ENCODE measurements around the gene AGRN.
A peak's percentile ranks its signal among the peaks of the same experiment; 100 is the strongest.

AGRN gene

DNA sequence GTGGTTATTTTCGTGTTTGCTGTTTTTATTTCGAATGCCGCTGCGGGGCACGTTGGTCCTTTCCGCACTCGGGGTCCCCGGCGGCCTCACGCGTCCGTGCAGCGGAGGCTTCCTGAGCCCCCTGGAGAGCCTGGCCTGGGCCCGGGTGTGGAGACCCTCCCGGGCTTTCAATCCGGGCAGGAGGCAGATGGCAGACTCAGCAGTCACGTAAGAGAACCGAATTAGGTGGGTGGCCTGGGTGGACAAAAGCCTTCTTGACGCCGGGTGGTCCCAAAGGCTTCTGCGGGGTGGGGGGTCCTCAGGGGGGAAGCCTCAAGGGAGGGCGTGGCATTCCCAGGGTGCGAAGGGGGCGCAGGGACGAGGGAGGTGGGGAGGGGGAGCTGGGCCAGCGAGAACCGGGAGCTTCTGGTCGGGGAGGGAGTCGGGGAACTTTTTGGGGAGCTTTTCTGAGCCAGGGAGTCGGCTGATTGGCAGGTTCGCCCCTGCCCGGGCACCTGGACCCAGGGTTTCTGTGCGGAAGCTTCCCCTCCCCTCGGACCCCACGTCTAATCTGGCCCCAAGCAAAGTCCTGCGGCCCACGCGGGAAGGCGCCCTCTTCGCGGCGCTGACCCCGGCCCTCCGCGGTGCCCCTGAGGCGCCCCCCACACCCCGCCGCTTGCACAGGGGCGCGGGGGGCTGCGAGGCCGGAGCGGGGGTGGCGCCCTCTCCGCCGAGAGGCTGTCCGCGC is 18.7 kb upstream of the AGRN start:
- TF ChIP-seq, protein P1, sequence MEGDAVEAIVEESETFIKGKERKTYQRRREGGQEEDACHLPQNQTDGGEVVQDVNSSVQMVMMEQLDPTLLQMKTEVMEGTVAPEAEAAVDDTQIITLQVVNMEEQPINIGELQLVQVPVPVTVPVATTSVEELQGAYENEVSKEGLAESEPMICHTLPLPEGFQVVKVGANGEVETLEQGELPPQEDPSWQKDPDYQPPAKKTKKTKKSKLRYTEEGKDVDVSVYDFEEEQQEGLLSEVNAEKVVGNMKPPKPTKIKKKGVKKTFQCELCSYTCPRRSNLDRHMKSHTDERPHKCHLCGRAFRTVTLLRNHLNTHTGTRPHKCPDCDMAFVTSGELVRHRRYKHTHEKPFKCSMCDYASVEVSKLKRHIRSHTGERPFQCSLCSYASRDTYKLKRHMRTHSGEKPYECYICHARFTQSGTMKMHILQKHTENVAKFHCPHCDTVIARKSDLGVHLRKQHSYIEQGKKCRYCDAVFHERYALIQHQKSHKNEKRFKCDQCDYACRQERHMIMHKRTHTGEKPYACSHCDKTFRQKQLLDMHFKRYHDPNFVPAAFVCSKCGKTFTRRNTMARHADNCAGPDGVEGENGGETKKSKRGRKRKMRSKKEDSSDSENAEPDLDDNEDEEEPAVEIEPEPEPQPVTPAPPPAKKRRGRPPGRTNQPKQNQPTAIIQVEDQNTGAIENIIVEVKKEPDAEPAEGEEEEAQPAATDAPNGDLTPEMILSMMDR (IDR thresholded peaks at IDR 0.05; ENCODE audit: borderline replicate concordance, control extremely low read depth, extremely low read depth, insufficient read depth, missing control alignments) = no peak
- in situ Hi-C loops (cut with MboI; ENCODE audit: low sequenced_read_pairs, unreplicated experiment) = no loop called here
- DNase-seq (ENCODE audit: low spot score) = peak; percentile 40

DNA sequence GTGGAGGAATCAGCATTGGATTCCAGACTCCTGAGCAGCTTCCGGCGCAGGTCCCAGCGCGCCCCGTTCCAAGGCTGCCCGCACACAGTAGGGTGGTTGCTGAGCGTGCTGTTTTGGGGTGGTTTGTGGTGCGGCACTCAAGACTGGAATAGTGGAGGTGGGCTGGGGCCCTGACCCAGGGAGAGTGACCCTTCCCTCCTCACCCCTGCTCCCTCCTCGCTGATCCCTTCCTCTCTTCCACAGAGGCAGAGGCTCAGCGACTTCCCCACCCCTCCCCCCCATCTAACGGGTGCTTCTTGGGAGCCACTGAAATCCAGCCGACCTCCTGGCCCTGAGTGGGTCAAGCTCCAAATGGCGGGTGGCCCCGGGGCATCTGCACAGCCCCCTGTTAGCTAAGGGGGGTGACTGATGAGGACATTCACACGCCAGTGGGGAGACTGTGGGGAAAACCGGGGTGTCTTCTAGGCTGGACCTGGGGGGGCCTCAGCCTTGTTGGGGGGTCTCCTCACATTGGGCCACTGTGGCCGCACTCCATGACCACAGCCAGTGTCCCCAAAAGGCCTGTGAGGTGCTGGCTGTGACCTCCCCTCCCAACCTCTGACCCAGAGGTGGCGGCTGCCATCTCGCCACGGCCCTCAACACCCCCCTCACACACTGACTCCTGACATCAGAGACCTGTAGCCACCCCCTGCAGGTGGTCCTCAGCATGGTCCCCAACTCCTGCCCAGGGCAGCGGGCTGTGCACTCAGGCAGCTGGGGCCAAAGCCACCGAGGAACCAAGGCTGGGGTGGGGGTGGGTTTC is 16.1 kb upstream of the AGRN start:
- TF ChIP-seq, protein P1 (IDR thresholded peaks at IDR 0.05; ENCODE audit: borderline replicate concordance, control extremely low read depth, extremely low read depth, insufficient read depth, missing control alignments) = no peak
- DNase-seq (ENCODE audit: low spot score) = no peak
- in situ Hi-C loops (cut with MboI; ENCODE audit: low sequenced_read_pairs, unreplicated experiment) = no loop called here

DNA sequence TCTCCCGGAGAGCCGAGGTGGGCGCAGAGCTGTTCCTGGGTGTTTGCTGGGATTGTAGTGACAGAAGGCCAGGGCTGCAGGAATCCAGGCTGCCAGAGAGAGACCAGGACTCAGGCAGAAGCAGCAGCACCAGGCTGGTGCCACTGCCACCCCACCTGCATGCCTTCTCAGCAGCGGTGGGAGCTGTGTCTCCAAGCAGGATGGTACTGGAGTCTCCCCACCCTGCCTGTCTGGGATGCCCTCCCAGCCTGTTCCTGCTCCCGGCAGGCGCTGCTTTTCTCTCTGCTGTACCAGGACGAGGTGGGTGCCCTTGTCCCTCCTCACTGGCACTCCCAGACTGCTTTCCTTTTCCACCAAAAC is 15.5 kb upstream of the AGRN start:
- TF ChIP-seq, protein P1 (IDR thresholded peaks at IDR 0.05; ENCODE audit: borderline replicate concordance, control extremely low read depth, extremely low read depth, insufficient read depth, missing control alignments) = no peak

DNA sequence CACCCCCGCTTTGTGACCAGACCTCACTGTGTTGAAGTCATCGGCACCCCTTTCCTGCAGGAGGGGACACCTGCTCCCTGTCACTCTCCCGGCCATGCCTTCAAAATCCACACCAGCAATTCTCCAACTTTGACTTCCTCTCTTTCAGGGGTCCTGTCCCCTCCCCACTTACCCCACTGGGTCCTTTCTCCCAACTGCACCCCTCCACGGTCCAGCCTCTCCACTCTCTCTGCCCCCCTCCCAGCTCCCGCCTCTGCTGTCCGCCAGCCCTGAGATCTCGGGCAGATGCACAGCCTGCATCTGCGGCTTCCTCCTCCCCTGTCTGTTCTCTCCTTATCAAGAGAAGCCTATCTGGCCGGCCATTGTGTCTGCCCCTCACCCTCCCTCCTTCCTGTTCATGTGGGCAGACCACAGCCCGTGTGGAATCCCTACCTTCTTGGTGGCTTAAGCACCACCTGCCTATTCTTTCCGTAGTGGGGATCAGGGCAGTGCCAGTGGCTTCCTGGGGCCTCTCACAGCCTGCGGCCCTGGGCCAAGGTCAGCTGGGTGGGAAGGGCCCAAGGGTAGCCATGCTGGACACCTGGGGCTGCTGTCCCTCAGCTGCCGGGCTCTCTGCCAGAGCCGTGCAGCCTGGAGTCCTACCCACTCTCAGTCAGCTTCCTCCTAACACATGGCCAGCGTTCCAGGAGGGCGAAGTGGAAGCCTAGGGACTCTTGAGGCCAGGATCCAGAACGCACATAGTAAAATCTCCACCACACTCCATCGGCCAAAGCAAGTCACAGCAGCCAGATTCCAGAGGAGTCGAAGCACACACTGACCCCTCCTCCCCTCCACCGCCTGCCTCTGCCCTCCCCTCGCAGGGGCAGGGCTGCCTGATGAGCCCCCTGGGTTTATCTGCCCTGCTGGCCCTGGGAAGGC is 14.9 kb upstream of the AGRN start:
- TF ChIP-seq, protein P1 (IDR thresholded peaks at IDR 0.05; ENCODE audit: borderline replicate concordance, control extremely low read depth, extremely low read depth, insufficient read depth, missing control alignments) = no peak
- in situ Hi-C loops (cut with MboI; ENCODE audit: low sequenced_read_pairs, unreplicated experiment) = no loop called here
- DNase-seq (ENCODE audit: low spot score) = no peak

More for the DNA sequence above, 15.5 kb upstream of the AGRN start:
- in situ Hi-C loops (cut with MboI; ENCODE audit: low sequenced_read_pairs, unreplicated experiment) = no loop called here
- no peak for DNase-seq (ENCODE audit: low spot score)

DNA sequence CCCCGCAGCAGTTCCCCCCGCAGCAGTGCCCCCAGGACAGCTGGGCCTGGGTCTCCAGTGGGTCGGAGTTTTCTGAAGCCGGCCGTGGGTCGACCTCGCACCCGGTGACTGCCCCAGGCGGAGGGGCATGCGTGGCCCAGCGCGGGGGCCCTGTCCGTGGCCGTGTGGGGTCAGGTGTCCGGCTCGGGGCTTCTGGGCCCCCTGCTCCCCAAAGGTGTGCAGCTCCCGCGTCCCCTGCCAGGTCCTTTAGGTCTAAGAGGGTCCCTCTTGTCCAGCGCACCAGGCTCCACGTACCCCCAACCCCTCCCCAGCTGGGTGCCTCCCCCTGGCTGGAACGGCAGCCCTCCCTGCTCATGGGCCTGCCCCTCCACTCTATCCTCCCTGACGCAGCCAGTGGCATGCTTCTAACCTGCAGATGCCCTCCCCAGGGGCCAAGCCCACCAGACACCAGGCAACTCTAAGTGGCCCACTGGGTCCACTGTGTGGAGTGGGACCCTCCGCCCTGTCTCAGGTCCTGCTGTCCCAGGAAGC is 14.1 kb upstream of the AGRN start:
- TF ChIP-seq, protein P1 (IDR thresholded peaks at IDR 0.05; ENCODE audit: borderline replicate concordance, control extremely low read depth, extremely low read depth, insufficient read depth, missing control alignments) = no peak
- DNase-seq (ENCODE audit: low spot score) = no peak
- in situ Hi-C loops (cut with MboI; ENCODE audit: low sequenced_read_pairs, unreplicated experiment) = no loop called here

Data from GM13976 (cell line).